ENCODE measurements around the gene GSE1.

The GSE1 gene

DNA sequence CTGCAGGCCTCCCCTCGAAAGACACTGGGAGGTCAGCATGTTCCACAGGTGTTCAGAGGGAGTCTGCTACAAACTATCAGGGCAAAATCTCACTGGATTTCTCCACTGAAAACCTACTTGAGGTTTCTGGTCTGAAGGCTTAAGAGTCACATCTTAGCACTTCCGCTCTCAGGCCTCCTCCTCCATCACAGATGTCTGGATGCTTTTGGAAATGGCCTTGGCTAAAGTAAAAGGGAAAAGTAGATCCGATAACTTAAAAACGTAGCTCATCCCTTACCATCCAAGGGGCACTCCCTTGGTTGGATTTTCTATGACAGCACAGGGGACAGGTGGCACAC is 61.3 kb downstream of the GSE1 start:
- H3K4me1 ChIP-seq (ENCODE audit: insufficient read depth, poor library complexity, severe bottlenecking), result no peaks in the 10 kb centered on the region
- no peaks in the 10 kb centered on the region for H3K9me3 ChIP-seq (ENCODE audit: severe bottlenecking)
- H3K4me3 ChIP-seq (ENCODE audit: severe bottlenecking), result no peak overlapping the region
- no peak overlapping the region for H3K27ac ChIP-seq (ENCODE audit: poor library complexity, severe bottlenecking)
- TF ChIP-seq, protein P1, sequence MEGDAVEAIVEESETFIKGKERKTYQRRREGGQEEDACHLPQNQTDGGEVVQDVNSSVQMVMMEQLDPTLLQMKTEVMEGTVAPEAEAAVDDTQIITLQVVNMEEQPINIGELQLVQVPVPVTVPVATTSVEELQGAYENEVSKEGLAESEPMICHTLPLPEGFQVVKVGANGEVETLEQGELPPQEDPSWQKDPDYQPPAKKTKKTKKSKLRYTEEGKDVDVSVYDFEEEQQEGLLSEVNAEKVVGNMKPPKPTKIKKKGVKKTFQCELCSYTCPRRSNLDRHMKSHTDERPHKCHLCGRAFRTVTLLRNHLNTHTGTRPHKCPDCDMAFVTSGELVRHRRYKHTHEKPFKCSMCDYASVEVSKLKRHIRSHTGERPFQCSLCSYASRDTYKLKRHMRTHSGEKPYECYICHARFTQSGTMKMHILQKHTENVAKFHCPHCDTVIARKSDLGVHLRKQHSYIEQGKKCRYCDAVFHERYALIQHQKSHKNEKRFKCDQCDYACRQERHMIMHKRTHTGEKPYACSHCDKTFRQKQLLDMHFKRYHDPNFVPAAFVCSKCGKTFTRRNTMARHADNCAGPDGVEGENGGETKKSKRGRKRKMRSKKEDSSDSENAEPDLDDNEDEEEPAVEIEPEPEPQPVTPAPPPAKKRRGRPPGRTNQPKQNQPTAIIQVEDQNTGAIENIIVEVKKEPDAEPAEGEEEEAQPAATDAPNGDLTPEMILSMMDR (IDR thresholded peaks at IDR 0.05; ENCODE audit: poor library complexity, severe bottlenecking), result no peak
- peaks cover 100% of the 10 kb centered on the region for H3K36me3 ChIP-seq (ENCODE audit: low read depth)
- no peak for ATAC-seq (ENCODE audit: low read depth)
- H3K27me3 ChIP-seq (ENCODE audit: insufficient read depth, poor library complexity, severe bottlenecking), result no peaks in the 10 kb centered on the region
- no peak for DNase-seq (ENCODE audit: low spot score)

DNA sequence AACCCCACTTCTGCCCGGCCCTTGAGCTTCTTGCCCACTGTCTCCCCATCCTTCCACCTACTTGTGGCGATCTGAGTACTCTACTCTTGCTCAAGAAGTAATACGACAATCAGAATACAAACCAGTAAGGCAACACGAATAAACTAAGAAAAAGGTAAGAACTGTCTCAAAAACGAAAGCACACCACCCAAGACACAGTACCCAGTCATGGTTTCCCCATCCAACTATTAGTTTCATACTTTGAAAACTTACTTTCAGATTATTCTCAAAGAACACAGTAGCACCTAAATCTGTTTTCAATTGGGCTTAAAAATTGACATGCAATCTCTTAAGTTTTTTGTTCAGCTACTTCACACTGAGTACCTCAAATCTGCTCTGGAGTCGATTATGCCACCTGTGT is 61.7 kb downstream of the GSE1 start:
- H3K9me3 ChIP-seq (ENCODE audit: severe bottlenecking), result no peaks in the 10 kb centered on the region
- no peaks in the 10 kb centered on the region for H3K27me3 ChIP-seq (ENCODE audit: insufficient read depth, poor library complexity, severe bottlenecking)
- ATAC-seq (ENCODE audit: low read depth), result no peak
- no peaks in the 10 kb centered on the region for H3K4me1 ChIP-seq (ENCODE audit: insufficient read depth, poor library complexity, severe bottlenecking)
- TF ChIP-seq, protein P1 (IDR thresholded peaks at IDR 0.05; ENCODE audit: poor library complexity, severe bottlenecking), result no peak
- no peak for DNase-seq (ENCODE audit: low spot score)
- H3K36me3 ChIP-seq (ENCODE audit: low read depth), result peaks cover 100% of the 10 kb centered on the region
- H3K27ac ChIP-seq (ENCODE audit: poor library complexity, severe bottlenecking), result no peak overlapping the region
- no peak overlapping the region for H3K4me3 ChIP-seq (ENCODE audit: severe bottlenecking)

DNA sequence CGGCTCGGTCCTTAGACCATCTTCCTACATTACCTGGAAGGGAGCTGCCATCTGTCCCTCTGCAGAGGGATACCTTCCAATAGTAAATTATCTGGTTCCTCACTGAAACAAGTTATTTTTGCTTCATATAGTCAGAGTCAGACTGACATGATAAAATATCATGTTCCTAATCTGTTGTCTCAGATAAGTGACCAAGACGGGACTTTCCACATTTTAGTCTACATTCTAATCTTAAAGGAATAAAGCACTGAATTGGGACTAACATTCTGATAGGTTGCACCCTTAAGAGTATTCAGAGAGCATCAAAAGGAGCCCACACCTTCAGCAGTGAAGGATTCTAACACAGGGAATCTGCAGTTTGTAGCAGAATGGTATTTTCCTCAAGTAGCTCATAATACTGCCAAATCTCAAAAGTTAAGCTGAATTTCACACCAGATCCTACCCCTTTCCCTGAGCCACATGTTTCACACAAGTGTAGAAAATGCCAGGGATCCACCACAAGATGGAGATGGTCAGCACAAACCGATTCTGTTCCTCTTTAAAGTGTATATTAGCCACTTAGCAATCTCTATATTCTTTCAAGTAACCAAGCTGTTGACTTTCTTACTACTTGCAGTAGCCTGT is 62.2 kb downstream of the GSE1 start:
- Histone ChIP-seq H3K27me3 (ENCODE audit: insufficient read depth, poor library complexity, severe bottlenecking) (no peaks in the 10 kb centered on the region), H3K27ac (ENCODE audit: poor library complexity, severe bottlenecking) (no peak overlapping the region), H3K4me1 (ENCODE audit: insufficient read depth, poor library complexity, severe bottlenecking) (no peaks in the 10 kb centered on the region), H3K9me3 (ENCODE audit: severe bottlenecking) (no peaks in the 10 kb centered on the region), H3K4me3 (ENCODE audit: severe bottlenecking) (no peak overlapping the region), H3K36me3 (ENCODE audit: low read depth) (peaks cover 100% of the 10 kb centered on the region)
- peak; percentile 57 for ATAC-seq (ENCODE audit: low read depth)
- no peak for DNase-seq (ENCODE audit: low spot score)
- TF ChIP-seq, protein P1 (IDR thresholded peaks at IDR 0.05; ENCODE audit: poor library complexity, severe bottlenecking), result peak; percentile 61

DNA sequence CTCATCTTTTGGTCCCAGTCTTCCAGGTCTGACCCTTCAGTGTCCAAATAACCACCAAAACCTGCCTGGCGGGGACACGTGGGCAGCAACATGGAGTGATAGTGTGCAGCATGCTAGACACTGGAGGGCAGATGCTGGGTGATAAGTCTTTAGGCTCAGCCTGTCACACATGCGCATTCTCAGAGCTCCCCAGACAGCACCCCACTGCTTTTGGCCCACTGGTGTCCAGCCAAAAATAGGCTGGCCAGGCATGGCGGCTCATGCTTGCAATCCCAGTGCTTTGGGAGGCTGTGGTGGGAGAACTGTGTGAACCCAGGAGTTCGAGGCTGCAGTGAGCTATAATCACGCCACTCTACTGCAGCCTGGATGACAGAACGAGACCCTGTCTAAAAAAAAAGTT is 63.3 kb downstream of the GSE1 start:
- no peaks in the 10 kb centered on the region for H3K4me1 ChIP-seq (ENCODE audit: insufficient read depth, poor library complexity, severe bottlenecking)
- peaks cover 100% of the 10 kb centered on the region for H3K36me3 ChIP-seq (ENCODE audit: low read depth)

DNA sequence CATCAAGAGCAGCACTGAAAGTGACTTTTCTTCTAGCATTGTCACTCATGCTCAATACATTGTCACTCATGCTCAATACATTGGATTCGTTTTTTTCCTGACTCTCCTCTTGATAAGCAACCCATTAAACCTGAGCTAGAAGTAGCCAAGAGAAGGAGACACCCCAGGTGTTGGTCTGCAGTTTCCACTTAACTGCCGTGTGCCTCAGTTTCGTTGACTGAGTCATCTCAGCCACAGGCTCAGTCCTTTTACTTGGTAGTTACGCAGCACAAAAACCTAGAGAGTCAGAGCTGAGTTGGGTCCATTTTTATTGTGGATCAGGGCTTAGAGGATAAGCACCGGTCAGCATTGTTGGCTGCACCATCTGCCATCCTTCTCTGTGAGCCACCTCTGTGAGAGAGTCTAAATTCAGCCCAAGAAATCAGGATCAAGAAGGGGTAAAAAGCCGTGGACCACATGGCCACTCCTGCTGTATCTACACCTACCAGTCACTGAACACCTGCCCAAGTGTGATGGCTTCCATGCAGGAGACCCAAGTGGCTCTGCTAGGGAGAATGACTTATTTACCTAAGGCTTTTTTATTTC is 64.4 kb downstream of the GSE1 start:
- ATAC-seq (ENCODE audit: low read depth) (no peak), DNase-seq (ENCODE audit: low spot score) (no peak)
- Histone ChIP-seq H3K9me3 (ENCODE audit: severe bottlenecking) (no peaks in the 10 kb centered on the region), H3K4me1 (ENCODE audit: insufficient read depth, poor library complexity, severe bottlenecking) (no peaks in the 10 kb centered on the region), H3K36me3 (ENCODE audit: low read depth) (peaks cover 93% of the 10 kb centered on the region), H3K27ac (ENCODE audit: poor library complexity, severe bottlenecking) (no peak overlapping the region), H3K4me3 (ENCODE audit: severe bottlenecking) (no peak overlapping the region), H3K27me3 (ENCODE audit: insufficient read depth, poor library complexity, severe bottlenecking) (no peaks in the 10 kb centered on the region)
- TF ChIP-seq, protein P1 (IDR thresholded peaks at IDR 0.05; ENCODE audit: poor library complexity, severe bottlenecking), result no peak

More for the DNA sequence above, 63.3 kb downstream of the GSE1 start:
- no peaks in the 10 kb centered on the region for H3K27me3 ChIP-seq (ENCODE audit: insufficient read depth, poor library complexity, severe bottlenecking)
- ATAC-seq (ENCODE audit: low read depth) (no peak), DNase-seq (ENCODE audit: low spot score) (no peak)
- no peak overlapping the region for H3K4me3 ChIP-seq (ENCODE audit: severe bottlenecking)
- no peaks in the 10 kb centered on the region for H3K9me3 ChIP-seq (ENCODE audit: severe bottlenecking)
- no peak overlapping the region for H3K27ac ChIP-seq (ENCODE audit: poor library complexity, severe bottlenecking)
- TF ChIP-seq, protein P1 (IDR thresholded peaks at IDR 0.05; ENCODE audit: poor library complexity, severe bottlenecking), result no peak

All from RWPE2 (cell line).